GM06990 (cell line): ENCODE results near the gene DNAJB13.

Experiments
- DNase-seq: peaks from one replicate; pipeline ENCODE4 v3.0.0-alpha.2; 2011; ENCODE audit not compliant: insufficient read length; ENCODE audit errors: extremely low read depth
- H3K27me3 ChIP-seq: replicated peaks from 2 replicates; pipeline ENCODE4 v1.6.0; 2011; ENCODE audit warnings: low read length; ENCODE audit not compliant: control insufficient read depth, insufficient read depth
- H3K36me3 ChIP-seq: 2 replicates; pipeline ENCODE4 v1.5.1; 2011; ENCODE audit warnings: low read length; ENCODE audit not compliant: control insufficient read depth, insufficient read depth
- H3K4me3 ChIP-seq: replicated peaks from 2 replicates; pipeline ENCODE4 v1.5.1; 2011; ENCODE audit warnings: low read depth, mild to moderate bottlenecking, control low read depth, low read length
- CTCF ChIP-seq: IDR thresholded peaks from 2 replicates; pipeline ENCODE4 v1.5.1; 2011; ENCODE audit warnings: low read length, control low read depth, mild to moderate bottlenecking, inconsistent platforms; ENCODE audit not compliant: insufficient read depth, poor library complexity, severe bottlenecking

Gene DNAJB13

GRCh38 chr11:73969991-73970800 lies 19.4 kb downstream of the DNAJB13 start:
- DNase-seq = no peak
- Histone ChIP-seq H3K27me3 (no peaks in the 10 kb centered on the region), H3K36me3 (peaks cover 7% of the 10 kb centered on the region), H3K4me3 (no peak overlapping the region)
- TF ChIP-seq CTCF = no peak

GRCh38 chr11:73971175-73971719 lies 20.4 kb downstream of the DNAJB13 start:
- no peak overlapping the region for H3K4me3 ChIP-seq
- DNase-seq = no peak
- peaks cover 15% of the 10 kb centered on the region for H3K36me3 ChIP-seq
- H3K27me3 ChIP-seq = no peaks in the 10 kb centered on the region
- TF ChIP-seq CTCF = no peak

GRCh38 chr11:73972187-73972586 lies 21.4 kb downstream of the DNAJB13 start:
- TF ChIP-seq CTCF = no peak
- Histone ChIP-seq H3K36me3 (peaks cover 24% of the 10 kb centered on the region), H3K27me3 (no peaks in the 10 kb centered on the region), H3K4me3 (no peak overlapping the region)
- no peak for DNase-seq

- Histone ChIP-seq H3K4me3 (no peak overlapping the region), H3K36me3 (peaks cover 30% of the 10 kb centered on the region), H3K27me3 (no peaks in the 10 kb centered on the region)
- no peak for DNase-seq
- no peak for TF ChIP-seq CTCF
Observed at GRCh38 chr11:73972620-73973449, 22.0 kb downstream of the DNAJB13 start.

GRCh38 chr11:73974604-73975478 lies 24.0 kb downstream of the DNAJB13 start:
- no peak for TF ChIP-seq CTCF
- Histone ChIP-seq H3K4me3 (no peak overlapping the region), H3K36me3 (peaks cover 41% of the 10 kb centered on the region), H3K27me3 (no peaks in the 10 kb centered on the region)
- DNase-seq = no peak
